HepG2 (cell line): ENCODE results near the gene IFITM5. TPM values are rescaled to one million over a fixed set of nuclear protein-coding genes. Genes with fewer than 3 reads are reported as not detected.

ENCODE experiments used
- ATAC-seq: fragments of 200-7000 bp; cut with Tn5 transposase; 3 replicates; pipeline ENCODE4 v1.9.1; 2020; ENCODE audit warnings: mild to moderate bottlenecking, moderate library complexity
- BruUV-seq: library from RNA; stranded (reverse); fragments of 400-500 nt; replicated peaks from 2 replicates; lab custom pipeline; 2021; lab: Mats Ljungman, UMichigan
- CTCF ChIA-PET: fragments of 300-600 bp; formaldehyde crosslinking; extraction: SDS; loops from one replicate; lab custom pipeline; 2021; ENCODE audit warnings: low total read pairs, inconsistent platforms, low intra/inter-chr PET ratio; lab: Yijun Ruan, JAX
- POLR2A ChIA-PET: fragments of 350-600 bp; sonication (Branson Sonifier 250); formaldehyde crosslinking; loops from one replicate; lab custom pipeline; 2020; ENCODE audit warnings: antibody characterized with exemption, inconsistent platforms; lab: Yijun Ruan, JAX
- DNase-seq: peaks from one replicate; pipeline ENCODE4 v3.0.0-alpha.2; 2015; ENCODE audit warnings: low spot score
- FAIRE-seq: peaks from 3 replicates; lab custom pipeline; 2011; peaks lifted over from hg19 to GRCh38; lab: Jason Lieb, UNC
- H2AFZ ChIP-seq: one replicate; pipeline ENCODE4 v1.6.1; 2011; ENCODE audit warnings: low read length, inconsistent platforms
- H3K27ac ChIP-seq: fragments of 300-600 bp; 3 replicates; pipeline ENCODE4 v1.8.0; 2011; ENCODE audit warnings: mixed run types, mild to moderate bottlenecking, mixed read lengths, low read length, inconsistent platforms; ENCODE audit not compliant: insufficient read depth; ENCODE audit errors: extremely low read length
- H3K27me3 ChIP-seq, 2 experiments: fragments of 200-600 bp in 1 of 2; 2 replicates in 1 of 2; 3 replicates in 1 of 2; pipeline versions ENCODE4 v1.6.0 to v1.8.0; 2011; ENCODE audit warnings: low read length in 2 of 2, mild to moderate bottlenecking in 2 of 2, moderate library complexity in 2 of 2, inconsistent platforms in 1 of 2; ENCODE audit not compliant: insufficient read depth in 2 of 2, control insufficient read depth in 1 of 2
- H3K36me3 ChIP-seq, 2 experiments: fragments of 200-600 bp in 1 of 2; replicated peaks in 1 of 2; 2 replicates in 1 of 2; 3 replicates in 1 of 2; pipeline versions ENCODE4 v1.5.1 to v1.8.0; 2011; ENCODE audit warnings: low read length in 2 of 2, inconsistent platforms in 1 of 2; ENCODE audit not compliant: insufficient read depth in 2 of 2, control insufficient read depth in 1 of 2
- H3K4me1 ChIP-seq: 2 replicates; pipeline ENCODE4 v1.5.1; 2012; ENCODE audit warnings: low read length, inconsistent platforms; ENCODE audit not compliant: insufficient read depth
- H3K4me2 ChIP-seq: 2 replicates; pipeline ENCODE4 v1.6.0; 2011; ENCODE audit warnings: low read depth, low read length, inconsistent platforms
- H3K4me3 ChIP-seq, 3 experiments: fragments of 200-600 bp in 1 of 3; sonication (generic), shearing (Covaris generic) in 1 of 3; replicated peaks in 1 of 3; 2 replicates each; pipeline ENCODE4 v1.5.1; 2011 to 2016; ENCODE audit warnings: low read length in 3 of 3, inconsistent platforms in 2 of 3, low read depth in 2 of 3, mild to moderate bottlenecking in 2 of 3, control low read depth in 1 of 3, mixed read lengths in 1 of 3; ENCODE audit not compliant: insufficient read depth in 1 of 3
- H3K79me2 ChIP-seq: one replicate; pipeline ENCODE4 v1.6.1; 2011; ENCODE audit warnings: low read length, inconsistent platforms; ENCODE audit not compliant: insufficient read depth
- H3K9ac ChIP-seq: 2 replicates; pipeline ENCODE4 v1.6.0; 2011; ENCODE audit warnings: mild to moderate bottlenecking, low read depth, low read length, inconsistent platforms; ENCODE audit not compliant: insufficient read depth
- H3K9me3 ChIP-seq: 2 replicates; pipeline ENCODE4 v1.5.1; 2012; ENCODE audit warnings: mild to moderate bottlenecking, low read length
- H4K20me1 ChIP-seq: 2 replicates; pipeline ENCODE4 v1.6.0; 2011; ENCODE audit warnings: inconsistent platforms, mild to moderate bottlenecking, low read length, moderate library complexity; ENCODE audit not compliant: insufficient read depth
- CEBPG ChIP-seq: IDR thresholded peaks from 2 replicates; pipeline ENCODE4 v1.6.1; 2016
- GTF3A ChIP-seq: sonication (generic); formaldehyde crosslinking; conservative IDR thresholded peaks from 2 replicates; pipeline ENCODE4 v1.4.0; 2020; ENCODE audit warnings: mild to moderate bottlenecking, missing genetic modification reagents
- HOXA3 ChIP-seq: sonication (generic); formaldehyde crosslinking; IDR thresholded peaks from 2 replicates; pipeline ENCODE4 v1.5.0; 2020; ENCODE audit warnings: missing genetic modification reagents
- IRF2 ChIP-seq: IDR thresholded peaks from 2 replicates; pipeline ENCODE4 v1.6.1; 2018; ENCODE audit warnings: missing genetic modification reagents, missing compliant biosample characterization
- KDM3A ChIP-seq: IDR thresholded peaks from 2 replicates; pipeline ENCODE4 v1.6.1; 2018; ENCODE audit warnings: low read depth, missing compliant biosample characterization
- SP140L ChIP-seq: sonication (generic); formaldehyde crosslinking; IDR thresholded peaks from 2 replicates; pipeline ENCODE4 v1.4.0; 2020; ENCODE audit warnings: missing genetic modification reagents, borderline replicate concordance
- ZMYM2 ChIP-seq: sonication (generic); formaldehyde crosslinking; IDR thresholded peaks from 2 replicates; pipeline ENCODE4 v1.8.0; 2022; ENCODE audit warnings: mild to moderate bottlenecking, missing genetic modification reagents
- ZNF143 ChIP-seq: sonication (generic); formaldehyde crosslinking; IDR thresholded peaks from 2 replicates; pipeline ENCODE4 v1.4.0; 2020; ENCODE audit warnings: missing genetic modification reagents
- ZNF296 ChIP-seq: sonication (generic); formaldehyde crosslinking; conservative IDR thresholded peaks from 2 replicates; pipeline ENCODE4 v1.5.0; 2020; ENCODE audit warnings: mild to moderate bottlenecking, missing genetic modification reagents
- ZNF597 ChIP-seq: sonication (generic); formaldehyde crosslinking; IDR thresholded peaks from 2 replicates; pipeline ENCODE4 v1.5.0; 2020; ENCODE audit warnings: missing genetic modification reagents
- WGBS: methylation state at CpG from one replicate; pipeline ENCODE4 v1.1.6; 2017; ENCODE audit warnings: low lambda C conversion rate; 5-methylcytosine and 5-hydroxymethylcytosine counted together
- in situ Hi-C: cut with HindIII; loops from 2 replicates; pipeline ENCODE4 v1.10.0; 2017; ENCODE audit warnings: low pct_unique_long_range_greater_than_20kb; ENCODE audit not compliant: extremely low pct_ligation_motif_present
- intact Hi-C: fragments of 100-400 bp; cut with micrococcal nuclease; formaldehyde crosslinking; loops from one replicate; pipeline ENCODE4 v1.10.0; 2022; ENCODE audit not compliant: unreplicated experiment
- polyA plus RNA-seq, 8 experiments: library from polyadenylated mRNA; depleted of rRNA in 3 of 8; stranded (reverse) in 7 of 8; unstranded in 1 of 8; fragments of >200 nt; fragmentation: Illumina TruSeq in 4 of 8; extraction: Trizol in 4 of 8; gene quantifications; 2 replicates each; pipeline versions ENCODE4 v1.2.1 to v1.2.3, GENCODE V29; 2011 to 2016; ENCODE audit warnings: low read depth in 4 of 8, missing spikeins in 1 of 8, mixed read lengths in 1 of 8; ENCODE audit not compliant: insufficient read depth in 1 of 8
- total RNA-seq, 5 experiments: library from RNA; depleted of rRNA; stranded (reverse); fragments of >200 nt; fragmentation: Illumina TruSeq; extraction: Trizol; gene quantifications; 2 replicates each; pipeline ENCODE4 v1.2.3, GENCODE V29; 2016; ENCODE audit warnings: low read depth in 1 of 5
- TF ChIP-seq, protein P1 (sequence below): sonication (generic); formaldehyde crosslinking; IDR thresholded peaks from 2 replicates; pipeline ENCODE4 v1.5.0; 2020; ENCODE audit warnings: mild to moderate bottlenecking, missing genetic modification reagents, borderline replicate concordance

The IFITM5 gene
- total and polyA plus RNA-seq, 2 of the 13 experiments (the other 11 are each of a cell fraction or from before 2014, with no cell fraction given), result not detected

DNA sequence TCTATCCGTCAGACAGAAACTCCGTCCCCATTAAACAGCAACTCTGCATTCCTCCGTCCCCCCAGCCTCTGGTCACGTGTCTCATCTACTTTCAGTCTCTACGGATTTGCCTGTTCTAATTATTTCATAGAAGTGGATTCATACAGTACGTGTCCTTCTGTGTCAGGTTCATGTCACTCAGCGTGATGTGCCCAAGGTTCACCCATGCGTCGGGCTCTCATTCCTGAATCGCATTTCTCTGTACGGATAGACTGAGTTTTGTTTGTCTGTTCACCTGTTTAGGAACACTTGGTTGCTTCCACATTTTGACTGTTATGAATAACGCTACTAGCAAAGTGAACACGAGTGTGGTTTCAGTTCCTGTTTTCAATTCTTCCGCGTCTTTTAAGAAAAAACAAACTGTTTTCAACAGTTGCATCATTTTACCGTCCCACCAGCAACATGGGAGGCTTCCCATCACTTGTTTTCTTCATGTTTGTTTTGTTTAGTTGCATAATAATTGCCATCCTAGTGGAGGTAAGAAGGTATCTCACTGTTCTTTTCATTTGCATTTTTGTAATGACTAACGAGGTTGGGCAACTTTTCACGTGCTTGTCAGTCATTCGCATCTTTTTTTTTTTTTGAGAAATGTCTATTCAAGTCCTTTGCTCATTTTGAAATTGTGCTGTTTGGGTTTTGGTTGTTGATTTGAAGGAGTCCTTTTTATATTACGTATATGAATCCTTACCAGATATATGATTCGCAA is 30.0 kb downstream of the IFITM5 start:
- no TSS peak for BruUV-seq
- Histone ChIP-seq H3K4me1 (peaks cover 45% of the 10 kb centered on the region), H3K4me3 (peak overlapping the region; percentile 24 to 60 (median 29)), H2AFZ (peak overlapping the region; percentile 75), H3K27me3 (peaks cover 0 to 29% of the 10 kb centered on the region in 2 experiments; a peak in 3 of 5 replicates), H3K4me2 (peak overlapping the region; percentile 76), H3K9ac (0 out of 2 replicates have a peak overlapping the region, but pooled peaks have one; percentile 20), H3K27ac (no peak overlapping the region), H4K20me1 (no peaks in the 10 kb centered on the region), H3K9me3 (peaks cover 5% of the 10 kb centered on the region; the same call in 1 of the 2 replicates), H3K79me2 (no peaks in the 10 kb centered on the region), H3K36me3 (no peaks in the 10 kb centered on the region)
- ATAC-seq (peak; percentile 42), FAIRE-seq (no peak), DNase-seq (peak; percentile 21)
- ChIA-PET POLR2A (interaction anchor here (0.8 to 1.8 kb wide), 6 partner anchors 19 to 87 kb away, joined by 3 to 9 read pairs (median 3); partner anchors contain the start of genes BET1L and RIC8A), CTCF (no interaction called here)
- intact Hi-C loops, result no loop called here
- in situ Hi-C loops, result no loop called here
- WGBS, result 6% methylated on average over 21 of the region's 21 CpGs
- TF ChIP-seq ZNF143 (CRISPR knock-in tag) (no peak), ZNF296 (CRISPR knock-in tag) (no peak), ZMYM2 (CRISPR knock-in tag) (no peak), GTF3A (CRISPR knock-in tag) (no peak), ZNF597 (CRISPR knock-in tag) (no peak), HOXA3 (CRISPR knock-in tag) (no peak), IRF2 (no peak), KDM3A (CRISPR knock-in tag) (no peak), CEBPG (CRISPR knock-in tag) (peak; percentile 54; the same call in 1 of the 2 replicates), SP140L (CRISPR knock-in tag) (no peak)
- TF ChIP-seq, protein P1, sequence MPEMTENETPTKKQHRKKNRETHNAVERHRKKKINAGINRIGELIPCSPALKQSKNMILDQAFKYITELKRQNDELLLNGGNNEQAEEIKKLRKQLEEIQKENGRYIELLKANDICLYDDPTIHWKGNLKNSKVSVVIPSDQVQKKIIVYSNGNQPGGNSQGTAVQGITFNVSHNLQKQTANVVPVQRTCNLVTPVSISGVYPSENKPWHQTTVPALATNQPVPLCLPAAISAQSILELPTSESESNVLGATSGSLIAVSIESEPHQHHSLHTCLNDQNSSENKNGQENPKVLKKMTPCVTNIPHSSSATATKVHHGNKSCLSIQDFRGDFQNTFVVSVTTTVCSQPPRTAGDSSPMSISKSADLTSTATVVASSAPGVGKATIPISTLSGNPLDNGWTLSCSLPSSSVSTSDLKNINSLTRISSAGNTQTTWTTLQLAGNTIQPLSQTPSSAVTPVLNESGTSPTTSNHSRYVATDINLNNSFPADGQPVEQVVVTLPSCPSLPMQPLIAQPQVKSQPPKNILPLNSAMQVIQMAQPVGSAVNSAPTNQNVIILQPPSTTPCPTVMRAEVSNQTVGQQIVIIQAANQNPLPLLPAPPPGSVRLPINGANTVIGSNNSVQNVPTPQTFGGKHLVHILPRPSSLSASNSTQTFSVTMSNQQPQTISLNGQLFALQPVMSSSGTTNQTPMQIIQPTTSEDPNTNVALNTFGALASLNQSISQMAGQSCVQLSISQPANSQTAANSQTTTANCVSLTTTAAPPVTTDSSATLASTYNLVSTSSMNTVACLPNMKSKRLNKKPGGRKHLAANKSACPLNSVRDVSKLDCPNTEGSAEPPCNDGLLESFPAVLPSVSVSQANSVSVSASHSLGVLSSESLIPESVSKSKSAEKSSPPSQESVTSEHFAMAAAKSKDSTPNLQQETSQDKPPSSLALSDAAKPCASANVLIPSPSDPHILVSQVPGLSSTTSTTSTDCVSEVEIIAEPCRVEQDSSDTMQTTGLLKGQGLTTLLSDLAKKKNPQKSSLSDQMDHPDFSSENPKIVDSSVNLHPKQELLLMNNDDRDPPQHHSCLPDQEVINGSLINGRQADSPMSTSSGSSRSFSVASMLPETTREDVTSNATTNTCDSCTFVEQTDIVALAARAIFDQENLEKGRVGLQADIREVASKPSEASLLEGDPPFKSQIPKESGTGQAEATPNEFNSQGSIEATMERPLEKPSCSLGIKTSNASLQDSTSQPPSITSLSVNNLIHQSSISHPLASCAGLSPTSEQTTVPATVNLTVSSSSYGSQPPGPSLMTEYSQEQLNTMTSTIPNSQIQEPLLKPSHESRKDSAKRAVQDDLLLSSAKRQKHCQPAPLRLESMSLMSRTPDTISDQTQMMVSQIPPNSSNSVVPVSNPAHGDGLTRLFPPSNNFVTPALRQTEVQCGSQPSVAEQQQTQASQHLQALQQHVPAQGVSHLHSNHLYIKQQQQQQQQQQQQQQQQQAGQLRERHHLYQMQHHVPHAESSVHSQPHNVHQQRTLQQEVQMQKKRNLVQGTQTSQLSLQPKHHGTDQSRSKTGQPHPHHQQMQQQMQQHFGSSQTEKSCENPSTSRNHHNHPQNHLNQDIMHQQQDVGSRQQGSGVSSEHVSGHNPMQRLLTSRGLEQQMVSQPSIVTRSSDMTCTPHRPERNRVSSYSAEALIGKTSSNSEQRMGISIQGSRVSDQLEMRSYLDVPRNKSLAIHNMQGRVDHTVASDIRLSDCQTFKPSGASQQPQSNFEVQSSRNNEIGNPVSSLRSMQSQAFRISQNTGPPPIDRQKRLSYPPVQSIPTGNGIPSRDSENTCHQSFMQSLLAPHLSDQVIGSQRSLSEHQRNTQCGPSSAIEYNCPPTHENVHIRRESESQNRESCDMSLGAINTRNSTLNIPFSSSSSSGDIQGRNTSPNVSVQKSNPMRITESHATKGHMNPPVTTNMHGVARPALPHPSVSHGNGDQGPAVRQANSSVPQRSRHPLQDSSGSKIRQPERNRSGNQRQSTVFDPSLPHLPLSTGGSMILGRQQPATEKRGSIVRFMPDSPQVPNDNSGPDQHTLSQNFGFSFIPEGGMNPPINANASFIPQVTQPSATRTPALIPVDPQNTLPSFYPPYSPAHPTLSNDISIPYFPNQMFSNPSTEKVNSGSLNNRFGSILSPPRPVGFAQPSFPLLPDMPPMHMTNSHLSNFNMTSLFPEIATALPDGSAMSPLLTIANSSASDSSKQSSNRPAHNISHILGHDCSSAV (CRISPR knock-in tag), result no peak
